OCI-LY7 (cell line): ENCODE data around the gene SULT1A2.
"Not testable (repeated sequence)": the region's sequence is repeated elsewhere in the genome, so short reads cannot be mapped to it uniquely, and the experiment has no call there.

ENCODE experiments used
- CTCF ChIP-seq: fragments of 200-600 bp; sonication (generic); conservative IDR thresholded peaks from 2 replicates; pipeline ENCODE4 v1.5.1; 2014; ENCODE audit warnings: mild to moderate bottlenecking, antibody characterized with exemption, low read length, moderate library complexity, mixed read lengths
- EZH2phosphoT487 ChIP-seq: fragments of 200-600 bp; sonication (generic); IDR thresholded peaks from 2 replicates; pipeline ENCODE4 v1.6.1; 2018; ENCODE audit warnings: low read depth, borderline replicate concordance, mild to moderate bottlenecking, mixed run types, antibody characterized with exemption, low read length, moderate library complexity, mixed read lengths

DNA sequence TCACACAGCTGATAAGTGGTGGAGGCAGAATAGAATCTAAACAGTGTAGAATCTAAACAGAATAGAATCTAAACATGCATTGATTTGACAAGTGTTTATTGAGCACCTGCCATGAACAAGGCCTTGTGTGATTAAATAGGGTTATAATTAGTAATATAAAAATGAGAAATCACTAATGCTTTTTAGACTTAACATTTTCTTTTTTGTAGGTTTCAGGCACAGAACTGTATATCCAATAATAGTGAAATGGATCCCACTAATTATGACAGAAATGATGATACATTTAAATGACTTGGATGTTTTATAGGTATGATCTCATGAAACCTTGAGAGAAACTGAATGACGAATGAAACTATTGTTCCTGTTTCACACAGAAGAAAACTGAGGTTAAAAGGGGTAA lies 40.9 kb upstream of the SULT1A2 start, which contains the start of gene NPIPB8:
- TF ChIP-seq CTCF, EZH2phosphoT487: not testable (repeated sequence)
